ENCODE results near the gene CCDC184.
"Not testable (repeated sequence)": the region's sequence is repeated elsewhere in the genome, so short reads cannot be mapped to it uniquely, and the experiment has no call there.

The CCDC184 gene

GRCh38 chr12:48209495-48209894 is 26.1 kb downstream of the CCDC184 start:
- not testable (repeated sequence) for DNase-seq

GRCh38 chr12:48216785-48217184 is 33.3 kb downstream of the CCDC184 start:
- no peak for DNase-seq

- DNase-seq, result no peak
These were observed 36.2 kb downstream of the CCDC184 start for GRCh38 chr12:48219631-48220030.

GRCh38 chr12:48220701-48221100 is 37.3 kb downstream of the CCDC184 start:
- no peak for DNase-seq

- DNase-seq, result no peak
These were observed 38.2 kb downstream of the CCDC184 start for GRCh38 chr12:48221645-48222044.

- not testable (repeated sequence) for DNase-seq
These were observed 41.1 kb downstream of the CCDC184 start for GRCh38 chr12:48224533-48224932.

- not testable (repeated sequence) for DNase-seq
These were observed 47.9 kb downstream of the CCDC184 start for GRCh38 chr12:48231169-48231958.

All from fibroblast of skin of abdomen (primary cell).